H1 (cell line): Measurements from ENCODE around the gene CIB2. TPM values are rescaled to one million over a fixed set of nuclear protein-coding genes. Genes with fewer than 3 reads are reported as not detected.

ENCODE experiments used
- CTCF ChIA-PET: fragments of 300-600 bp; sonication (Branson Sonifier 250); formaldehyde crosslinking; loops from one replicate; lab custom pipeline; 2021; ENCODE audit not compliant: partially characterized antibody; lab: Charles Lee
- POLR2A ChIA-PET: fragments of 300-600 bp; sonication (Branson Sonifier 250); formaldehyde crosslinking; loops from one replicate; lab custom pipeline; 2021; ENCODE audit warnings: inconsistent platforms; ENCODE audit not compliant: partially characterized antibody; lab: Charles Lee
- DNase-seq, 2 experiments: peaks; one replicate each; pipeline versions ENCODE4 v3.0.0 to v3.0.0-alpha.2; 2010 to 2022; ENCODE audit warnings: low spot score in 2 of 2, low read depth in 1 of 2, mixed read lengths in 1 of 2
- FAIRE-seq: peaks from 2 replicates; lab custom pipeline; 2011; peaks lifted over from hg19 to GRCh38; lab: Jason Lieb, UNC
- H2AFZ ChIP-seq: 2 replicates; pipeline ENCODE4 v1.8.1; 2012; ENCODE audit warnings: low read length, inconsistent platforms
- H2AK5ac ChIP-seq: 2 replicates; pipeline ENCODE4 v1.6.1; 2013; ENCODE audit warnings: low read depth, low read length
- H2BK120ac ChIP-seq: replicated peaks from 2 replicates; pipeline ENCODE3; 2013; ENCODE audit warnings: low read depth, low read length, inconsistent platforms
- H2BK12ac ChIP-seq: 2 replicates; pipeline ENCODE4 v1.6.1; 2013; ENCODE audit warnings: low read depth, low read length
- H2BK15ac ChIP-seq: 2 replicates; pipeline ENCODE4 v1.6.1; 2013; ENCODE audit warnings: low read length
- H2BK20ac ChIP-seq: 2 replicates; pipeline ENCODE4 v1.6.1; 2013; ENCODE audit warnings: low read length
- H2BK5ac ChIP-seq: 2 replicates; pipeline ENCODE4 v1.6.1; 2013; ENCODE audit warnings: low read depth, low read length
- H3K14ac ChIP-seq: 2 replicates; pipeline ENCODE4 v1.6.1; 2013; ENCODE audit warnings: inconsistent platforms; ENCODE audit not compliant: insufficient read length
- H3K18ac ChIP-seq: 2 replicates; pipeline ENCODE4 v1.6.1; 2013; ENCODE audit warnings: low read length; ENCODE audit errors: extremely low read depth
- H3K23ac ChIP-seq: 2 replicates; pipeline ENCODE4 v1.6.1; 2013; ENCODE audit warnings: inconsistent platforms; ENCODE audit not compliant: insufficient read length
- H3K23me2 ChIP-seq: 2 replicates; pipeline ENCODE4 v1.6.1; 2013; ENCODE audit warnings: low read depth, low read length
- H3K27ac ChIP-seq: 2 replicates; pipeline ENCODE4 v1.6.1; 2011; ENCODE audit warnings: low read depth, low read length, inconsistent platforms
- H3K27me3 ChIP-seq, 4 experiments: replicated peaks in 1 of 4; 1 replicate in 1 of 4; 2 replicates in 3 of 4; pipeline versions ENCODE4 v1.6.1 to v1.8.1; 2011 to 2013; ENCODE audit warnings: low read length in 3 of 4, mild to moderate bottlenecking in 3 of 4, inconsistent platforms in 2 of 4, mixed read lengths in 2 of 4, moderate library complexity in 1 of 4; ENCODE audit not compliant: control insufficient read depth in 3 of 4, insufficient read depth in 3 of 4; ENCODE audit errors: extremely low read depth in 1 of 4
- H3K36me3 ChIP-seq, 4 experiments: 2 replicates each; pipeline versions ENCODE4 v1.6.1 to v1.8.1; 2011 to 2013; ENCODE audit warnings: mild to moderate bottlenecking in 4 of 4, low read length in 3 of 4, moderate library complexity in 2 of 4, control low read depth in 1 of 4, inconsistent platforms in 1 of 4; ENCODE audit not compliant: insufficient read depth in 4 of 4, control insufficient read depth in 2 of 4
- H3K4ac ChIP-seq: replicated peaks from 2 replicates; pipeline ENCODE3; 2013; ENCODE audit warnings: low read length, low read depth, mixed read lengths, inconsistent platforms; ENCODE audit not compliant: insufficient read length
- H3K4me1 ChIP-seq, 4 experiments: replicated peaks in 1 of 4; 1 replicate in 1 of 4; 2 replicates in 3 of 4; pipeline versions ENCODE4 v1.6.1 to v1.8.1; 2011 to 2013; ENCODE audit warnings: low read length in 3 of 4, inconsistent platforms in 2 of 4, mixed read lengths in 1 of 4; ENCODE audit not compliant: insufficient read depth in 4 of 4, control insufficient read depth in 3 of 4
- H3K4me2 ChIP-seq, 2 experiments: 2 replicates each; pipeline versions ENCODE4 v1.6.1 to v1.8.1; 2011 to 2013; ENCODE audit warnings: low read depth in 2 of 2, low read length in 2 of 2, control low read depth in 1 of 2, inconsistent platforms in 1 of 2, mild to moderate bottlenecking in 1 of 2; ENCODE audit not compliant: insufficient read depth in 1 of 2
- H3K4me3 ChIP-seq, 4 experiments: fragments of 200-600, 300-600 bp in 1 of 4; sonication (generic), shearing (Covaris generic), sonication (Bioruptor Twin) in 1 of 4; 2 replicates each; pipeline versions ENCODE4 v1.5.1 to v1.8.1; 2011 to 2016; ENCODE audit warnings: low read length in 4 of 4, low read depth in 3 of 4, control low read depth in 2 of 4, inconsistent platforms in 2 of 4, mild to moderate bottlenecking in 2 of 4, mixed read lengths in 1 of 4, moderate library complexity in 1 of 4; ENCODE audit not compliant: insufficient read depth in 2 of 4; ENCODE audit errors: extremely low read depth in 1 of 4
- H3K56ac ChIP-seq: replicated peaks from 2 replicates; pipeline ENCODE3; 2013; ENCODE audit warnings: low read depth, mild to moderate bottlenecking, mixed read lengths, low read length, inconsistent platforms; ENCODE audit not compliant: insufficient read length
- H3K79me1 ChIP-seq: 2 replicates; pipeline ENCODE4 v1.6.1; 2013; ENCODE audit warnings: low read depth, low read length, control low read depth
- H3K79me2 ChIP-seq, 2 experiments: 2 replicates each; pipeline versions ENCODE4 v1.6.1 to v1.8.1; 2012 to 2013; ENCODE audit warnings: low read length in 2 of 2, mild to moderate bottlenecking in 2 of 2, inconsistent platforms in 1 of 2; ENCODE audit not compliant: insufficient read depth in 2 of 2, control insufficient read depth in 1 of 2
- H3K9ac ChIP-seq, 4 experiments: replicated peaks in 1 of 4; 1 replicate in 1 of 4; 2 replicates in 3 of 4; pipeline versions ENCODE4 v1.6.1 to v1.8.1; 2011 to 2013; ENCODE audit warnings: low read depth in 3 of 4, low read length in 3 of 4, control low read depth in 2 of 4, mild to moderate bottlenecking in 2 of 4, moderate library complexity in 2 of 4, inconsistent platforms in 1 of 4; ENCODE audit errors: extremely low read depth in 1 of 4
- H3K9me3 ChIP-seq, 2 experiments: 2 replicates each; pipeline versions ENCODE4 v1.6.1 to v1.8.1; 2012 to 2013; ENCODE audit warnings: mild to moderate bottlenecking in 2 of 2, moderate library complexity in 2 of 2, control low read depth in 1 of 2, inconsistent platforms in 1 of 2, low read depth in 1 of 2, low read length in 1 of 2, mixed read lengths in 1 of 2; ENCODE audit not compliant: insufficient read depth in 2 of 2
- H4K20me1 ChIP-seq, 2 experiments: replicated peaks in 1 of 2; 2 replicates each; pipeline versions ENCODE3 to v1.8.1; 2011 to 2013; ENCODE audit warnings: inconsistent platforms in 2 of 2, low read length in 2 of 2, mild to moderate bottlenecking in 1 of 2; ENCODE audit not compliant: insufficient read depth in 2 of 2, control insufficient read depth in 1 of 2
- H4K5ac ChIP-seq: 2 replicates; pipeline ENCODE4 v1.6.1; 2013; ENCODE audit warnings: low read length, low read depth, mixed read lengths, inconsistent platforms; ENCODE audit not compliant: insufficient read length
- H4K8ac ChIP-seq: 2 replicates; pipeline ENCODE4 v1.8.0; 2013; ENCODE audit warnings: mild to moderate bottlenecking, moderate library complexity, low read length, inconsistent platforms; ENCODE audit not compliant: insufficient read depth; ENCODE audit errors: extremely low read depth
- H4K91ac ChIP-seq: replicated peaks from 2 replicates; pipeline ENCODE3; 2013; ENCODE audit warnings: low read length, mixed read lengths, inconsistent platforms; ENCODE audit not compliant: insufficient read length
- CHD2 ChIP-seq: IDR thresholded peaks from 2 replicates; pipeline ENCODE4 v1.6.1; 2012; ENCODE audit warnings: low read length, improper control_type of control experiment
- CTBP2 ChIP-seq: IDR thresholded peaks from 2 replicates; pipeline ENCODE4 v1.7.0; 2011; ENCODE audit warnings: borderline replicate concordance, mild to moderate bottlenecking, moderate library complexity, mixed read lengths, low read length; ENCODE audit not compliant: insufficient read depth, insufficient read length
- JUN ChIP-seq: IDR thresholded peaks from 2 replicates; pipeline ENCODE4 v1.6.1; 2011; ENCODE audit warnings: low read depth, mild to moderate bottlenecking, improper control_type of control experiment, low read length
- MAX ChIP-seq: IDR thresholded peaks from 2 replicates; pipeline ENCODE4 v1.6.1; 2012; ENCODE audit warnings: inconsistent platforms
- RNF2 ChIP-seq: fragments of 200-900, 300-1000 bp; sonication (generic); IDR thresholded peaks from 2 replicates; pipeline ENCODE4 v1.7.1; 2016; ENCODE audit warnings: borderline replicate concordance, low read depth, mild to moderate bottlenecking, antibody characterized with exemption, low read length; ENCODE audit not compliant: poor library complexity, severe bottlenecking; ENCODE audit errors: missing control alignments
- SIX5 ChIP-seq: IDR thresholded peaks from 2 replicates; pipeline ENCODE4 v1.6.1; 2011; ENCODE audit warnings: mild to moderate bottlenecking, low read depth, low read length
- SP4 ChIP-seq: IDR thresholded peaks from 2 replicates; pipeline ENCODE4 v1.6.1; 2012; ENCODE audit warnings: low read length, inconsistent platforms
- TBP ChIP-seq: IDR thresholded peaks from 2 replicates; pipeline ENCODE4 v1.6.1; 2011; ENCODE audit warnings: low read depth, low read length, improper control_type of control experiment
- WGBS, 2 experiments: shearing (Covaris generic) in 1 of 2; methylation state at CpG; one replicate each; pipeline versions ENCODE4 v1.1.6 to v1.1.7; 2013 to 2015; ENCODE audit warnings: low lambda C conversion rate in 2 of 2, mixed read lengths in 2 of 2, inconsistent platforms in 1 of 2, low coverage in 1 of 2, missing lambda C conversion rate in 1 of 2; ENCODE audit not compliant: insufficient replicate concordance in 2 of 2, insufficient coverage in 1 of 2, insufficient read length in 1 of 2; ENCODE audit errors: extremely low coverage in 1 of 2, missing lambda C conversion rate in 1 of 2; 5-methylcytosine and 5-hydroxymethylcytosine counted together
- polyA plus RNA-seq, 7 experiments: library from polyadenylated mRNA; depleted of rRNA in 3 of 7; stranded (reverse) in 5 of 7; unstranded in 2 of 7; fragments of >200 nt in 5 of 7; fragments of 200-250 nt in 2 of 7; gene quantifications; 1 replicate in 5 of 7; 2 replicates in 1 of 7; 4 replicates in 1 of 7; pipeline versions ENCODE4 v1.2.1 to v1.2.3, GENCODE V29; 2011 to 2013; ENCODE audit warnings: missing spikeins in 2 of 7, mixed read lengths in 2 of 7
- total RNA-seq: library from RNA; stranded (reverse); fragmentation: NEBNext Ultra II Directional; extraction: Animal tissue kit (Norgen Biotek cat#: 25700); gene quantifications from 2 replicates; pipeline ENCODE4 v1.2.1, GENCODE V29; 2021

The CIB2 gene
- total and polyA plus RNA-seq, 2 of the 8 experiments (the other 6 are each of a cell fraction or from before 2014, with no cell fraction given): 41.5 to 45.8 TPM

GRCh38 chr15:78159395-78159794 is 28.1 kb upstream of the CIB2 start:
- no peak overlapping the region for H2BK5ac ChIP-seq
- H4K5ac ChIP-seq: no peak overlapping the region
- H3K18ac ChIP-seq: no peak overlapping the region
- no peak overlapping the region for H3K14ac ChIP-seq
- no peaks in the 10 kb centered on the region for H3K79me2 ChIP-seq
- H3K23ac ChIP-seq: no peak overlapping the region
- ChIA-PET POLR2A (no interaction called here), CTCF (interaction anchor here (0.9 to 2.0 kb wide), 4 partner anchors 10 to 80 kb away, joined by 3 to 4 read pairs (median 4); partner anchors contain the start of gene IDH3A)
- peaks cover 0 to 11% (median 5%) of the 10 kb centered on the region in 4 experiments; a peak in 5 of 8 replicates for H3K36me3 ChIP-seq
- H2BK12ac ChIP-seq: no peak overlapping the region
- H3K4me2 ChIP-seq: no peak overlapping the region
- no peaks in the 10 kb centered on the region for H3K79me1 ChIP-seq
- peaks cover 0 to 4% (median 0%) of the 10 kb centered on the region in 4 experiments; a peak in 2 of 7 replicates for H3K4me1 ChIP-seq
- no peak for DNase-seq
- H3K9ac ChIP-seq: no peak overlapping the region
- no peak overlapping the region for H3K4ac ChIP-seq
- no peak overlapping the region for H2BK120ac ChIP-seq
- H4K8ac ChIP-seq: no peak overlapping the region
- H2AFZ ChIP-seq: no peak overlapping the region
- FAIRE-seq: no peak
- H3K56ac ChIP-seq: no peak overlapping the region
- H2BK15ac ChIP-seq: no peak overlapping the region
- 88% methylated on average over 3 of the region's 3 CpGs; no CpG with 5 or more reads in 1 of the 2 experiments for WGBS, 2 experiments
- peaks cover 0 to 1% of the 10 kb centered on the region in 2 experiments for H4K20me1 ChIP-seq
- H2BK20ac ChIP-seq: no peak overlapping the region
- H3K4me3 ChIP-seq: no peak overlapping the region
- no peak overlapping the region for H3K27ac ChIP-seq
- H2AK5ac ChIP-seq: no peak overlapping the region
- no peak overlapping the region for H4K91ac ChIP-seq
- no peaks in the 10 kb centered on the region for H3K9me3 ChIP-seq
- H3K23me2 ChIP-seq: no peaks in the 10 kb centered on the region; the same call in 1 of the 2 replicates
- H3K27me3 ChIP-seq: no peaks in the 10 kb centered on the region
- TF ChIP-seq SIX5: no peak
- TF ChIP-seq MAX: no peak
- no peak for TF ChIP-seq TBP
- TF ChIP-seq RNF2: no peak
- TF ChIP-seq SP4: no peak
- TF ChIP-seq CTBP2: no peak
- no peak for TF ChIP-seq JUN
- no peak for TF ChIP-seq CHD2
